ENCODE data around the gene IPCEF1. TPM values are rescaled to one million over a fixed set of nuclear protein-coding genes. Genes with fewer than 3 reads are reported as not detected.
A peak's percentile ranks its signal among the peaks of the same experiment; 100 is the strongest.
"Not testable (repeated sequence)": the region's sequence is repeated elsewhere in the genome, so short reads cannot be mapped to it uniquely, and the experiment has no call there.

Gene IPCEF1
- total RNA-seq, 2 experiments from 2014 or later: 42.9 to 46.4 TPM

GRCh38 chr6:154257067-154257466, 99.5 kb downstream of the IPCEF1 start:
- peaks cover 20% of the 10 kb centered on the region for H3K9me3 Mint-ChIP-seq
- peaks cover 27% of the 10 kb centered on the region for H3K4me1 Mint-ChIP-seq
- POLR2A ChIA-PET: interaction anchor here (0.9 kb wide), 1 partner anchor 11 kb away, joined by 3 read pairs; no protein-coding TSS in a partner anchor
- H3K27me3 Mint-ChIP-seq: no peaks in the 10 kb centered on the region
- H3K4me3 Mint-ChIP-seq: no peak overlapping the region
- no peak for DNase-seq
- ATAC-seq (ENCODE audit: low read depth): no peak
- peaks cover 26% of the 10 kb centered on the region for H3K36me3 Mint-ChIP-seq
- peak overlapping the region; percentile 43 for H3K27ac Mint-ChIP-seq

GRCh38 chr6:154252678-154253077, 103.9 kb downstream of the IPCEF1 start:
- POLR2A ChIA-PET: no interaction called here
- Mint-ChIP-seq H3K27me3 (no peaks in the 10 kb centered on the region), H3K27ac (peak overlapping the region; percentile 32), H3K36me3 (peaks cover 26% of the 10 kb centered on the region), H3K4me3 (no peak overlapping the region), H3K9me3 (peaks cover 20% of the 10 kb centered on the region), H3K4me1 (peaks cover 49% of the 10 kb centered on the region)
- ATAC-seq (ENCODE audit: low read depth) (no peak), DNase-seq (no peak)

- Mint-ChIP-seq H3K27ac (no peak overlapping the region), H3K27me3 (no peaks in the 10 kb centered on the region), H3K4me1 (peaks cover 48% of the 10 kb centered on the region)
Measured at GRCh38 chr6:154251116-154251515, 105.5 kb downstream of the IPCEF1 start.

GRCh38 chr6:154249499-154250298, 106.9 kb downstream of the IPCEF1 start:
- Mint-ChIP-seq H3K4me3 (peak overlapping the region; percentile 75), H3K27ac (peak overlapping the region; percentile 93), H3K9me3 (peaks cover 6% of the 10 kb centered on the region), H3K27me3 (no peaks in the 10 kb centered on the region), H3K4me1 (peaks cover 59% of the 10 kb centered on the region), H3K36me3 (peaks cover 4% of the 10 kb centered on the region)
- DNase-seq: peak; percentile 44
- ATAC-seq (ENCODE audit: low read depth): peak; percentile 58
- POLR2A ChIA-PET: interaction anchor here (1.1 to 1.6 kb wide), 5 partner anchors 17 to 1267 kb away, joined by 3 to 7 read pairs (median 3); partner anchors contain the start of gene FBXO5

More at GRCh38 chr6:154251116-154251515, 105.5 kb downstream of the IPCEF1 start:
- POLR2A ChIA-PET: interaction anchor here (1.0 kb wide), 1 partner anchor 21 kb away, joined by 3 read pairs; no protein-coding TSS in a partner anchor
- Mint-ChIP-seq H3K36me3 (peaks cover 15% of the 10 kb centered on the region), H3K4me3 (no peak overlapping the region), H3K9me3 (peaks cover 13% of the 10 kb centered on the region)
- ATAC-seq (ENCODE audit: low read depth) (no peak), DNase-seq (no peak)

- ATAC-seq (ENCODE audit: low read depth): peak; percentile 60
- Mint-ChIP-seq H3K36me3 (peaks cover 11% of the 10 kb centered on the region), H3K27me3 (no peaks in the 10 kb centered on the region)
Measured at GRCh38 chr6:154247119-154247861, 109.3 kb downstream of the IPCEF1 start.

GRCh38 chr6:154246723-154247118, 109.9 kb downstream of the IPCEF1 start:
- DNase-seq (no peak), ATAC-seq (ENCODE audit: low read depth) (no peak)
- peak overlapping the region; percentile 97 for H3K27ac Mint-ChIP-seq
- POLR2A ChIA-PET: interaction anchor here (0.7 to 4.8 kb wide), 7 partner anchors 8 to 1262 kb away, joined by 4 to 56 read pairs (median 4); no protein-coding TSS in a partner anchor
- peaks cover 71% of the 10 kb centered on the region for H3K4me1 Mint-ChIP-seq
- no peaks in the 10 kb centered on the region for H3K27me3 Mint-ChIP-seq
- peak overlapping the region; percentile 95 for H3K4me3 Mint-ChIP-seq
- H3K36me3 Mint-ChIP-seq: peaks cover 14% of the 10 kb centered on the region
- H3K9me3 Mint-ChIP-seq: no peaks in the 10 kb centered on the region

More at GRCh38 chr6:154247119-154247861, 109.3 kb downstream of the IPCEF1 start:
- no peaks in the 10 kb centered on the region for H3K9me3 Mint-ChIP-seq
- H3K4me3 Mint-ChIP-seq: peak overlapping the region; percentile 95
- peak overlapping the region; percentile 97 for H3K27ac Mint-ChIP-seq
- POLR2A ChIA-PET: interaction anchor here (0.6 to 4.8 kb wide), 12 partner anchors 8 to 1263 kb away, joined by 3 to 56 read pairs (median 4); no protein-coding TSS in a partner anchor
- DNase-seq: no peak
- H3K4me1 Mint-ChIP-seq: peaks cover 75% of the 10 kb centered on the region

GRCh38 chr6:154245506-154245905, 111.1 kb downstream of the IPCEF1 start:
- Mint-ChIP-seq H3K27me3 (no peaks in the 10 kb centered on the region), H3K4me3 (peak overlapping the region; percentile 95), H3K4me1 (peaks cover 69% of the 10 kb centered on the region), H3K27ac (peak overlapping the region; percentile 97), H3K36me3 (peaks cover 19% of the 10 kb centered on the region), H3K9me3 (no peaks in the 10 kb centered on the region)
- ATAC-seq (ENCODE audit: low read depth): no peak
- no peak for DNase-seq
- POLR2A ChIA-PET: interaction anchor here (0.7 to 4.8 kb wide), 2 partner anchors 11 to 16 kb away, joined by 3 to 56 read pairs; no protein-coding TSS in a partner anchor

- Mint-ChIP-seq H3K4me1 (peaks cover 70% of the 10 kb centered on the region), H3K36me3 (peaks cover 21% of the 10 kb centered on the region), H3K27me3 (no peaks in the 10 kb centered on the region), H3K27ac (peak overlapping the region; percentile 75), H3K4me3 (peak overlapping the region; percentile 95), H3K9me3 (no peaks in the 10 kb centered on the region)
- POLR2A ChIA-PET: interaction anchor here (4.8 kb wide), 1 partner anchor 10 kb away, joined by 56 read pairs; no protein-coding TSS in a partner anchor
- ATAC-seq (ENCODE audit: low read depth) (peak; percentile 15), DNase-seq (no peak)
Measured at GRCh38 chr6:154243793-154244750, 112.5 kb downstream of the IPCEF1 start.

- peaks cover 63% of the 10 kb centered on the region for H3K4me1 Mint-ChIP-seq
- DNase-seq: no peak
- POLR2A ChIA-PET: no interaction called here
- H3K27ac Mint-ChIP-seq: peak overlapping the region; percentile 75
- no peaks in the 10 kb centered on the region for H3K27me3 Mint-ChIP-seq
- H3K4me3 Mint-ChIP-seq: peak overlapping the region; percentile 45
- no peak for ATAC-seq (ENCODE audit: low read depth)
- H3K9me3 Mint-ChIP-seq: no peaks in the 10 kb centered on the region
- H3K36me3 Mint-ChIP-seq: peaks cover 23% of the 10 kb centered on the region
Measured at GRCh38 chr6:154242617-154243357, 113.8 kb downstream of the IPCEF1 start.

- H3K9me3 Mint-ChIP-seq: no peaks in the 10 kb centered on the region
- no peaks in the 10 kb centered on the region for H3K27me3 Mint-ChIP-seq
- peak overlapping the region; percentile 78 for H3K27ac Mint-ChIP-seq
- ATAC-seq (ENCODE audit: low read depth) (no peak), DNase-seq (no peak)
- no peak overlapping the region for H3K4me3 Mint-ChIP-seq
- peaks cover 58% of the 10 kb centered on the region for H3K4me1 Mint-ChIP-seq
- peaks cover 28% of the 10 kb centered on the region for H3K36me3 Mint-ChIP-seq
- POLR2A ChIA-PET: interaction anchor here (1.8 kb wide), 1 partner anchor 9 kb away, joined by 8 read pairs; no protein-coding TSS in a partner anchor
Measured at GRCh38 chr6:154241581-154241980, 115.0 kb downstream of the IPCEF1 start.

- H3K4me3 Mint-ChIP-seq; H3K27me3 Mint-ChIP-seq; DNase-seq; H3K27ac Mint-ChIP-seq; H3K9me3 Mint-ChIP-seq; ATAC-seq (ENCODE audit: low read depth): not testable (repeated sequence)
- H3K36me3 Mint-ChIP-seq: peaks cover 31% of the 10 kb centered on the region
- peaks cover 57% of the 10 kb centered on the region for H3K4me1 Mint-ChIP-seq
- POLR2A ChIA-PET: interaction anchor here (1.0 to 1.8 kb wide), 2 partner anchors 9 to 84 kb away, joined by 3 to 8 read pairs; no protein-coding TSS in a partner anchor
Measured at GRCh38 chr6:154241061-154241460, 115.5 kb downstream of the IPCEF1 start.
